NCI-H2029 (cell line): Measurements from ENCODE around the gene ADCK1.
"Not testable (repeated sequence)": the region's sequence is repeated elsewhere in the genome, so short reads cannot be mapped to it uniquely, and the experiment has no call there.

ENCODE experiments used
- DNase-seq: peaks from one replicate; lab custom pipeline; 2025; lab: John Stamatoyannopoulos, UW

ADCK1 gene

GRCh38 chr14:77903221-77903620, 103.3 kb downstream of the ADCK1 start:
- DNase-seq, result no peak

DNA sequence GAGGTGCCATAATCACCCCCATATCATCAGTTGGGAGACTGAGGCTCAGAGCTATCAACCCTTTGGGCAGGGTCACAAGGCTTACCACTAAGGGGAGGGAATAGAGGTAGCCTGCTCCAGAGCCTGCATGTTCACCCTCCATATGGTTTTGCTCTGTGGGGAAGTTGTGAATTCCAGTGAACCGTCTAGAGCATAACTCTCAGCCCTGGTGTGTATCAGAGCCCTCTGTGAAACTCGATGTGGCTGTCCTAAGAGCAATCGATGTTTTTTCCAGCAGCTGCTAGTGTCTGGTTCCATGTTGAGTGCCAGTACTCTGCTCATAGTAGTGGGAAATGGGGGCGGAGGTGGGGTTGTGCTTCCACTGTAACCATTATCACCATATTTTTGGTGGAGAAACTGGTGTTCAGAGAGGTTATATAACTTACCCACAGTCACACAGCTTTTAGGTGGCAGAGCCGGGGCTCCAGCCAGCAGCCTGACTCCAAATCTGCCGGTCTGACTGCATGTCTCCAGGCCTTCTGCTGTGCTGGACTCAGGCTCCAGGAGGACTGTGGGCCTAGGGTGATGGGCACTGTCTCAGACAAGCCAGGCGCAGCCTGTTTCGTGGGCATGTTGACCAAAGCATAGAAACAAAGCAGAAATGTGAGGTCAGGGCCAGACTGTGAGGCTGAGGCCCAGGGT, 104.2 kb downstream of the ADCK1 start:
- no peak for DNase-seq

DNA sequence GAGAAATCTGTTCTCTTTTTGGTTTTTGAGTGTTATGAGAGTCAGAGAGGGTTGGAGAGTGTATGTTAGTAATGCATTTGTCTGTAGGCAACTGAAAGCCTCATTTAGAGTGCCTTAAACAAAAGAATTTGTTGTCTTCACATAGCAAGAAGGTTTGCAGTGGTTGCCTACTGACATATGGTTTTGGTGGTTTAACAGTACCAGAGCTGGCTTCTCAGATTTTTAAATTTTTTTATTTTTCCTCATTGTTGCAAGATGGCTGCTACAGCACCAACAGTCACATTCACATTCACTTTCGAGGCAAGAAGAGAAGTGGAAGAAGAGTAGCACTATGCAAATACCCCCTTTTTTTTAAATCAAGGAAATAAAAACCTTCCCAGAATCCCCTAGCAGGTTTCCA, 106.5 kb downstream of the ADCK1 start:
- DNase-seq, result no peak

- DNase-seq, result no peak
Observed at GRCh38 chr14:77908847-77909246, 108.9 kb downstream of the ADCK1 start.

DNA sequence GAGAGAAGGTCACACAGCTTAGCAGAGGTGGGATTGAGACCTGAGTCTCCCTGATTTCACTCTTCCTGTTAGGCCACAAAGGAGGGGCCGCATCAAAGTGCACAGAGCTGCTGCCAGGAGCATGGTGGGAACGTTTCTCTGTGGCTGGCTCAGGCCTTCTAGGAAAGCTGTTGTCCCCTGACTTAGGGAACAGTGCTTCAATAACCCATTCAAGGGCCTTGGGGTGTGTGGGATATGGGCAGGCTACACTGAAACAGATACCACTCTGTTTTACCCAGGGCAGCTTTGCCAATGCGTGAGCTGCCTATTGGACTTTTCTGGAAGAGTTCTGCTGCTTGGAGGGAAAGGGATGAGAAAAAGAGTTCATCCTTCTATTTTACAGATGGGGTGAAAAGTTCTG, 110.0 kb downstream of the ADCK1 start:
- no peak for DNase-seq

- no peak for DNase-seq
Observed at GRCh38 chr14:77910506-77910905, 110.6 kb downstream of the ADCK1 start.

GRCh38 chr14:77911356-77911755, 111.4 kb downstream of the ADCK1 start:
- no peak for DNase-seq

DNA sequence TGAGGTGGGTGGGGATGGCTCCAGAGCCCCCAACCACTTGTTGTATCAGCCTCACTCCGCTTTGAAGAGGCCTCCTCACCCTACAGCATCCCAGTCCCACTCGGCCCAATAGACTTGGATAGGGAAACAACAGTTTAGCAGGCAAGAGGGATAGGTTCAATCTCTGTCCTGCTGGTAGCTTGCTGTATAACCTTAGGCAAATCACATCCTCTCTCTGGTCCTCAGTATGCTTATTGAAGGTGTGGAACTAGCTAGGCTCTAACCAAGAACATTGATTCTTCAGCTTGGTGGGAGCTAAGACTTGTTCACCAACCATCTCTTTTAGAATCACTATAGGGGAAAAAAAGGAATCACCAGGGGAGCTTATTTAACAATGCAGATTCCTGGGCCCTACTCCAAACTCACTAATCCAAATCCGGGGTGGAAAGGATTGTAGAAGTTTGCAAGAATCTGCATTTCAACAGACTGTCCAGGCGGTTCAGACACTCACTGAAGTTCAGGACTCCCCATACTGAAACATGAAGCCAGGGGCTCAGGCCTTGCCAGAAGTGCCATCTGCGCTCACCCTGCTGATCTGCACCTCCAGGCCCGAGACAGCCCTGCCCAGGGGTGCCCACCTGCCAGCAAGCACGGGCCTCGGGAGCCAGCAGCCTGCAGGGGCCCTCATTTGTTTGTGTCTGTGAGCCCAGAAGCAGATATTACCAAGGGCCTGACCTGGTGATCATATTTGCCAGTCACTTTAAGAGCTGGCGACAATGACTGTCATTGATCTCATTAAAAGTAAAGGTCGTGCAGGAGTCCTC, 113.0 kb downstream of the ADCK1 start:
- no peak for DNase-seq

DNA sequence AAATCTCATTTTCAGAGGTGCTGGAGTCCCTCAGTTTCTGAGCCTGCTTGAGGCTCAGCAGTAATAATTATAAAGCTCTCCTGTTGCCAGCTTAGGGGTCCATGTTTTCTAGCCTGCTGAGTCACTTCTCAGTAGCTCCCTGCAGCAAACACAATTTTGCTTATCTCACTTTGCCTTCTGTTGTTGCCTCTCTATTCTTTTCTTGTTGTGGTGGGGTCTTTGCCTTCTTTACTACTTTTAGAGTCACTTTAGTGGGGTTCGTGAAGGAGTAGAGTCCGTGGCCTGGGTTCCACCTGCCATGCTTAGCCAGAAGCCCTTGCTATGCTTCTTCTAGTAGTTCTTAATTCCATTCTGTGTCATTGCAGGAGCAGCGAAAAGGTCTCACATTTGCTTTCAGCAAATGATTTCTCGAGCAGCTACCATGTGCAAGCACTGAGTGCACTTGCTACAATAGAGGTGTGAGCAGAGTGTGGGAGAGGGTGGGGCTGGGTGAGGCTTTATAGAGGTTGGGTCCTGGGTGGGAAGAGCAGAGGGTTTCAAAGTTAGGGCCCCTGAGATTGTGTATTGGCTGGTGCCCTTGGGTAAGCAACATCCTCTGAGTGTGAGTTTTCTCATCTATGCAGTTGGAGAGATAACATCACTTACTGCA, 114.3 kb downstream of the ADCK1 start:
- no peak for DNase-seq

GRCh38 chr14:77915390-77915789, 115.5 kb downstream of the ADCK1 start:
- DNase-seq, result not testable (repeated sequence)

- no peak for DNase-seq
Observed at GRCh38 chr14:77917491-77918201, 117.7 kb downstream of the ADCK1 start.

GRCh38 chr14:77918448-77918847, 118.5 kb downstream of the ADCK1 start:
- no peak for DNase-seq

DNA sequence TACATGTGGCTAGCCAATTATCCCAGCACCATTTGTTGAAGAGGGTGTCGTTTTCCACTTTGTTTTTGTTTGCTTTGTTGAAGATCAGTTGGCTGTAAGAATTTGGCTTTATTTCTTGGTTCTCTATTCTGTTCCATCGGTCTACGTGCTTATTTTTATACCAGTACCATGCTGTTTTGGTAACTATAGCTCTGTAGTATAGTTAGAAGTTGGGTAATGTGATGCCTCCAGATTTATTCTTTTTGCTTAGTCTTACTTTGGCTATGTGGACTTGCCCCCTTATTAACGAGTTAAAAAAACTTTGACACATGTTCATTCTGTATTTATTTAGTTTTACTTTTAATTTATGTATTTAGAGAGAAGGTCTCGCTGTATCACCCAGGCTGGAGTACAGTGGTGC, 120.4 kb downstream of the ADCK1 start:
- no peak for DNase-seq

DNA sequence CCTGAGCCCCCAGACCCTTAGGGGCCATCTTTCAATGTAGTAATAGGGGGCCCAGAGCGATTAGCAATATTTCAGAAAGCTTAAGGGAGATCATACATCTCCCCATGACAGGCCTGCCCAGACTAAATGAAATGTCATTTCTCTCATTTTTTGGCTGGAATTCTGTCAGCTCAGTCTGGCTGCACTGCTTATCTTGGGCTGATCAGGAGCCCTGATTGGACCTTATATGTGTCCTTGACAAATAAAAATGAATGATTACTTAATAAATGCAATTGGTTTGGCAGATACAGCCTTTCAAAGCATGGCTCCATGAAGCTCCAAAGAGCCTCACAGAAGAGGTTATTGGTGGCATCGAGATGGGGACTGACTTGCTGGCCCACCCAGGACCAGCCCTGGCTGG, 121.9 kb downstream of the ADCK1 start:
- no peak for DNase-seq

- DNase-seq, result no peak
Observed at GRCh38 chr14:77923131-77923936, 123.4 kb downstream of the ADCK1 start.

DNA sequence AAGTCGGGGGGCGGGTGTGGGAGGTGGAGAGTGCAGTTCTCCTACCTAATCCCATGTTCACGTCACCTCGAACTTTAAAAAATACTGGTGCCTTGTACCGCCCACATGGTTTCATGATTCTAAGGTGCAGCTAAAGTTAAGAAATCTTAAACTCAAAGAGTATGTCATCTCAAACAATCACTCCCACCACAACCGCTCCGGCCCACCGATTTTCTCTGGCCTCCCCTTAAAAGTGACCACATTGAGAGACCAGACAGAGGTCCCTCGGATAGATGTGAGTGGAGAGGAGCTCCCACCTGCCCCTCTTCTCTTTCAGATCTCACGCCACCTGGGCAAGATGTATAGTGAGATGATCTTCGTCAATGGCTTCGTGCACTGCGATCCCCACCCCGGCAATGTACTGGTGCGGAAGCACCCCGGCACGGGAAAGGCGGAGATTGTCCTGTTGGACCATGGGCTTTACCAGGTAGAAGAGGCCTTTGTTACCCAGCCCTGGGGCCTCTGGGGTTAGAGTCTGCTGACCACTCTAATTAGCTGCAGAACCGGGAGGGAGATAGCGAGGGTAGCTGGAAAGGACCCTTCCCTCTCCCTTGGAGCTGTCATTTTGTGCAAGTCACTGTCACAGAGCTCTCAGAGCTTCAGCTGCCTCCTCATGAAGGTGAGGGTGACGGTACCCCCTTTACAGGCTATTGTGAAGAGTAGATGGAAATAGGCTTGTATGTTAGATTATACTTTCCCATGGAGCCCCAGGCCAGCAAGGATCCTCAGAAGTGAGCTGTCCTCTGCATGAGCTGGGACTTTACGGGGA, 124.4 kb downstream of the ADCK1 start:
- DNase-seq, result no peak

GRCh38 chr14:77926942-77927341, 127.0 kb downstream of the ADCK1 start:
- DNase-seq, result no peak

- DNase-seq, result no peak
Observed at GRCh38 chr14:77931441-77931840, 131.5 kb downstream of the ADCK1 start.

- no peak for DNase-seq
Observed at GRCh38 chr14:77936138-77936639, 136.3 kb downstream of the ADCK1 start.

DNA sequence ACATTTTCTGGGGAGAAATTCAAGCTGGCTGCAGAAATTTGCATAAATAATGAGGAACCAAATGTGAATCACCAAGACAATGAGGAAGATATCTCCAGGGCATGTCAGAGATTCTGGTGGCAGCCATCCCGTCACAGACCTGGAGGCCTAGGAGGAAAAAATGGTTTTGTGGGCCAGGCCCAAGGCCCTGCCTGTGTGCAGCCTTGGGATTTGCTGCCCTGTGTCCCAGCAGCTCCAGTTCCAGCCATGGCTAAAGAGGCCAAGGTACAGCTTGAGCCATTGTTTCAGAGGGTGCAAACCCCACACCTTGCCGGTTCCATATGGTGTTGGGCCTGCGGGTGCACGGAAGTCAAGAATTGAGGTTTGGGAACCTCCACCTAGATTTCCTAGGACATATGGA, 147.5 kb downstream of the ADCK1 start:
- no peak for DNase-seq
